Duodenal mucosa (tissue), 2 donors: ENCODE data around the gene PHOX2A.
"Not testable (repeated sequence)": the region's sequence is repeated elsewhere in the genome, so short reads cannot be mapped to it uniquely, and the experiment has no call there.

Source experiments
- H3K27ac ChIP-seq: one replicate; pipeline ENCODE4 v1.7.0; 2013; ENCODE audit warnings: low read depth, low read length
- H3K27me3 ChIP-seq, 2 donors: one replicate each; pipeline ENCODE4 v1.7.0; 2013; ENCODE audit warnings: low read length in 2 of 2, control low read depth in 1 of 2; ENCODE audit not compliant: insufficient read depth in 2 of 2, control insufficient read depth in 1 of 2
- H3K36me3 ChIP-seq, 2 donors: one replicate each; pipeline ENCODE4 v1.7.0; 2013; ENCODE audit warnings: low read length in 2 of 2, control low read depth in 1 of 2; ENCODE audit not compliant: insufficient read depth in 2 of 2, control insufficient read depth in 1 of 2
- H3K4me1 ChIP-seq, 2 donors: one replicate each; pipeline ENCODE4 v1.7.0; 2013; ENCODE audit warnings: low read length in 2 of 2, control low read depth in 1 of 2; ENCODE audit not compliant: insufficient read depth in 2 of 2, control insufficient read depth in 1 of 2
- H3K4me3 ChIP-seq, 2 donors: one replicate each; pipeline ENCODE4 v1.7.0; 2013; ENCODE audit warnings: low read length in 2 of 2, low read depth in 1 of 2
- H3K9ac ChIP-seq, 2 donors: one replicate each; pipeline ENCODE4 v1.7.0; 2013; ENCODE audit warnings: low read length in 2 of 2, low read depth in 1 of 2
- H3K9me3 ChIP-seq, 2 donors: one replicate each; pipeline ENCODE4 v1.7.0; 2013; ENCODE audit warnings: low read length in 2 of 2, control low read depth in 1 of 2; ENCODE audit not compliant: control insufficient read depth in 1 of 2

Gene PHOX2A

GRCh38 chr11:72271980-72272379 is 28.0 kb upstream of the PHOX2A start:
- Histone ChIP-seq H3K9me3 (no peaks in the 10 kb centered on the region), H3K4me1 (no peaks in the 10 kb centered on the region), H3K9ac (no peak overlapping the region), H3K36me3 (no peaks in the 10 kb centered on the region), H3K4me3 (no peak overlapping the region), H3K27me3 (no peaks in the 10 kb centered on the region), H3K27ac (no peak overlapping the region)

DNA sequence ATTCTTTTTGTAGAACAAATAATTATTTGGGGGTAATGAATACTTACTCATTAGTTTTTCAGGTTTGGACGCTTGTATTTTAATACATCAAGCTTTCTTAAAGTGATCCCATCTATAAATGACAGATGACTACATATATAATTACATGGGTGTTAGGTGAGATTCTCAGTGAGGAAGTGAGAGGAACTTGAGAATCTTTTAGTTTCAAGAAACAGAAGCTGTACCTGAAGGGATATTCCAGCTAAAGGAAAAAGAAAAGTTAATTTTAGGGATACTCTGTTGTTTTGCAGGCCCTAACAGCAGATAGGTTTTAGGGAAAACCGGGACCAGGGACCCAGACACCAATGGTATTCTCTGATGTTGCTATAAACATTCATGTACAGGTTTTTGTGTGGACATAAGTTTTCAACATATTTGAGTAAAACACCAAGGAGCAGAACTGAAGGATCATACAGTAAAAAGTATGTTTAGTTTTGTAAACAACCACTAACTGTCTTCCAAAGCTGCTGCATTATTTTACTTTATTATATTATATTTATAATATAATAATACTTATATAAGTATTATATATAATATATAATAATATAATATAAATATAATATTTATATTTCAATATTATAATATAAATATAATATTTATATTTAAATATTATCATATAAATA is 24.1 kb upstream of the PHOX2A start:
- no peaks in the 10 kb centered on the region for H3K9me3 ChIP-seq
- no peak overlapping the region for H3K9ac ChIP-seq
- H3K4me3 ChIP-seq = no peak overlapping the region
- no peaks in the 10 kb centered on the region for H3K27me3 ChIP-seq
- H3K27ac ChIP-seq = no peak overlapping the region
- H3K4me1 ChIP-seq = no peaks in the 10 kb centered on the region
- no peaks in the 10 kb centered on the region for H3K36me3 ChIP-seq

DNA sequence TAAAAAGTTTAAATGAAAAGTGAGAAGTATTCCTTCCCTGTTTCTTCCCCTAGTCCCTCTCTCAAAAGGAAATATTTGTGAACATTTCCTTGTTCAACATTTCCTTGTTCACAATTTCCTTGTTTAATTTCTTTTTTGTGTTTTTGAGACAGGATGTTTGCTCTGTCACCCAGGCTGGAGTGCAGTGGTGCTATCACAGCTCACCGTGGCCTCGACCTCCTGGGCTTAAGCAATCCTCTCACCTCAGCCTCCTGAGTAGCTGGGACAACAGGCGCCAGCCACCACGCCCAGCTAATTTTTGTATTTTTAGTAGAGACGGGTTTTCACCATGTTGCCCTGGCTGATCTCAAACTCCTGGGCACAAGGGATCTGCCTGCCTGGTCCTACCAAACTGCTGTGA is 23.0 kb upstream of the PHOX2A start:
- H3K4me1 ChIP-seq, H3K27me3 ChIP-seq, H3K36me3 ChIP-seq, H3K9ac ChIP-seq, H3K9me3 ChIP-seq, H3K4me3 ChIP-seq, H3K27ac ChIP-seq: not testable (repeated sequence)

DNA sequence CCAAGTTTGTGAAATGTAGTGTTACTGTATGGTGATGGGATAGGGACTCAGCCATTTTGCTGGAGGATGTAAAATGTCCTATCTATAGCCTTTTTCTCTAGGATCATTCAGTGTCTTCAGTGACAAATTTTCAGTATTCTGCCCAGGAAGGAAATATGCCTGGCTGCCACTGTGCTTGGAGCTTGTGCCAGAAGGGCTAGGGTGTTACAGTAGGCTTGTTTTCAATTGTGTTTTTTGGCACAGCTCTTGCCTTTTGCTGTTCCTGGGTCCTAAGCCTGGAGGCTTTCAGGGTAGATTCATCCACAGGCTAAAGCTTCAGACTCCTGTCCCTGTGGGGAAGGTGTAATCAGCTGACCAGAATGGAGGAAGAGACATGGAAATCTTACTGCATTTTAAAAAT is 22.0 kb upstream of the PHOX2A start:
- no peak overlapping the region for H3K27ac ChIP-seq
- H3K4me1 ChIP-seq = no peaks in the 10 kb centered on the region

GRCh38 chr11:72263361-72263760 is 19.4 kb upstream of the PHOX2A start:
- Histone ChIP-seq H3K9ac (no peak overlapping the region), H3K27ac (no peak overlapping the region), H3K4me3 (no peak overlapping the region), H3K9me3 (no peaks in the 10 kb centered on the region), H3K4me1 (no peaks in the 10 kb centered on the region), H3K36me3 (no peaks in the 10 kb centered on the region), H3K27me3 (no peaks in the 10 kb centered on the region)

More for the DNA sequence above, 22.0 kb upstream of the PHOX2A start:
- H3K9ac ChIP-seq = no peak overlapping the region
- no peak overlapping the region for H3K4me3 ChIP-seq
- H3K9me3 ChIP-seq = no peaks in the 10 kb centered on the region
- H3K27me3 ChIP-seq = no peaks in the 10 kb centered on the region
- H3K36me3 ChIP-seq = no peaks in the 10 kb centered on the region

GRCh38 chr11:72260574-72260973 is 16.6 kb upstream of the PHOX2A start:
- Histone ChIP-seq H3K4me3 (no peak overlapping the region), H3K4me1 (no peaks in the 10 kb centered on the region), H3K9me3 (no peaks in the 10 kb centered on the region), H3K36me3 (no peaks in the 10 kb centered on the region), H3K27me3 (peaks cover 0 to 5% of the 10 kb centered on the region in 2 donors), H3K27ac (no peak overlapping the region), H3K9ac (no peak overlapping the region)

- no peaks in the 10 kb centered on the region for H3K36me3 ChIP-seq
- H3K9me3 ChIP-seq = no peaks in the 10 kb centered on the region
- H3K4me1 ChIP-seq = no peaks in the 10 kb centered on the region
- H3K9ac ChIP-seq = no peak overlapping the region
- H3K4me3 ChIP-seq = no peak overlapping the region
- peaks cover 0 to 5% of the 10 kb centered on the region in 2 donors for H3K27me3 ChIP-seq
- H3K27ac ChIP-seq = no peak overlapping the region
These were observed 15.5 kb upstream of the PHOX2A start for GRCh38 chr11:72259490-72259889.

GRCh38 chr11:72257570-72257969 is 13.6 kb upstream of the PHOX2A start:
- H3K9me3 ChIP-seq = no peaks in the 10 kb centered on the region
- H3K27ac ChIP-seq = no peak overlapping the region
- no peaks in the 10 kb centered on the region for H3K36me3 ChIP-seq
- no peaks in the 10 kb centered on the region for H3K4me1 ChIP-seq
- peaks cover 0 to 5% of the 10 kb centered on the region in 2 donors for H3K27me3 ChIP-seq
- no peak overlapping the region for H3K9ac ChIP-seq
- no peak overlapping the region for H3K4me3 ChIP-seq

GRCh38 chr11:72254299-72254993 is 10.5 kb upstream of the PHOX2A start:
- Histone ChIP-seq H3K9ac (no peak overlapping the region), H3K4me1 (no peaks in the 10 kb centered on the region), H3K27me3 (peaks cover 0 to 5% of the 10 kb centered on the region in 2 donors), H3K9me3 (no peaks in the 10 kb centered on the region), H3K4me3 (no peak overlapping the region), H3K27ac (no peak overlapping the region), H3K36me3 (no peaks in the 10 kb centered on the region)

- Histone ChIP-seq H3K9me3 (no peaks in the 10 kb centered on the region), H3K4me1 (no peaks in the 10 kb centered on the region), H3K36me3 (no peaks in the 10 kb centered on the region), H3K4me3 (no peak overlapping the region), H3K27ac (no peak overlapping the region), H3K9ac (no peak overlapping the region), H3K27me3 (peaks cover 6 to 11% of the 10 kb centered on the region in 2 donors)
These were observed 9.4 kb upstream of the PHOX2A start for GRCh38 chr11:72253392-72253791.
